ENCODE results near the gene DPYSL5.

The DPYSL5 gene

GRCh38 chr2:26846334-26847306 is 1.3 kb upstream of the DPYSL5 start:
- DNase-seq, result peak; percentile 86

GRCh38 chr2:26847307-26847654 is 651 bp upstream of the DPYSL5 start:
- DNase-seq, result no peak

DNA sequence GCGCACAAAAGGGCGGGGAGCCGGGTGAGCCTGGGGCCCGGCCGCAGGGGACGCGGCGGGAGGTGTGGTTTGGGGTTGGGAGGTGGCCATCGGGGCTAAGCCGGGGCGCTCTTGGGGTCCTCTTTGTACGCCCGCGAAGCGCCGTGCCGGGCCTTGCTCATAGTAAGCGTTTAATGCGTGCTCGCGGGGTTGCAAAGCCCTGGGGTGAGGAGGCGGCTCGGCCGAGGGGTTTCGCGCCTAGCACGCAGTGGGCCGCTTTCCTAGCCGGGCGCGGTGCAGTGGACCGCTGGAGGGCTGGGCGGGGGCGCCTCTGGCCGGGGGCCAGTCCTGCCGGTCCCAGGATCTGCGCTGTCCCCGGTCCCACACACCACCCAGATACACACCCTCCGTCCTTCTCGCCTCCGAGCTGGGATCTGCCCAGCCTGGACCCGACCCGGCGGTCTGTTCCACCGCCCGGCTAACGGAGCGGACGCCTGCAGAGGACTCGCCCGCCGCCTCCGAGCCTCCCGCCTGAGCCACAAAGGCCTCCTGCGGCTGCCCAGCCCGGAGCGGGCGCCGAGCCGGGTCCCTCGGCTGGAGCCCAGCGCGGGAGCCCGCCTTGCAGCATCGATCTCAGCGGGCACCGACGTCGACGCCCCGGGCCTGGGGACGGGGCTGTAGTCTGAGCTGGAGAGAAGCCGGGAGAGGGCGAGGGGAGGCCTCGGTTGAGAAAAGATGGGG is 564 bp downstream of the DPYSL5 start:
- no peak for DNase-seq

DNA sequence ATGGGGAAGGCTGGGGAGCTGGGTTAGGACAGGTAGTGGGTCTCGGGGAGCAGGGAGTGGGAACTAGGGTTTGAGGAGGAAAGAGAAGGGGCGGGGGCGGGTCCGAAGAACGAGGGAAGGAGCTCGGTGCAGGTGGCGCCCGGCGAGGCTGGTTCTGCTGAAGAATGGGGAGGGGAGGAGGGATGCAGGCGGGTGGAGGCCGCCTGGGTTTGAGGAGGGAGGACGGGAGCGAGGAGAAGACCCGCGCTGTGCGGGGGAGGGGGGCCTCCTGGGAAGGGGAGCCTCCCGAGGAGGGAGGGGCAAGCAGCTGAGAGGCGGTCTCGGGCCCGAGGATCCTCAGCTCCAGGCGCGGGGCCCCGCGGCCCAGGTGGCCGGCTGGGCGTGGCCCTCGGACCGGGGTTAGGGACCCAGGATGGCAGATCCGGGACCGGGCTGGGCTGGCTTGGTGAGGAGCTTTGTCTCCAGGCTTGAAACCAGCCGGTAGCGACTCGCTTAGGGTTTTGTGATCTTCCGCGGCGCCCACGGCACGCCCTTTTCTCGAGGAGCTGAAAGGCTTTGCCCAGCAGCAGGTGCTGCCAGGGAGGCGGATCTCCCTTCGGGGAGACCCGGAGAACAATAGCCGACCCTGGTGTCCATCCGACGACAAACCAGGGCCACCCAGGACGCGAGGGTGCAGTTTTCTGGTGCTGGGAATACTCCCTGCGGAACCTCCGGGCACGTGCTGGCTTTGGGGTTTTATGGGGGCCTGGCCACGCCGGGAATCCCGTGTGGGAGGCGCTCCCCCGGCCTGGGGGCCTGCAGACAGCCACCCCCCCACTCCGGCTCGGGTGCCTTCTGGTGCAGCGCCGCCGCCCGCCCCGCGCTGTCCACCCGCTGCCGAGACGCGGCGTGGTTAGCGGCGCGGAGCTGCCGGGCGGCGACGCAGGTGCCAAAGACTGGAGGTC is 1.4 kb downstream of the DPYSL5 start:
- no peak for DNase-seq

DNA sequence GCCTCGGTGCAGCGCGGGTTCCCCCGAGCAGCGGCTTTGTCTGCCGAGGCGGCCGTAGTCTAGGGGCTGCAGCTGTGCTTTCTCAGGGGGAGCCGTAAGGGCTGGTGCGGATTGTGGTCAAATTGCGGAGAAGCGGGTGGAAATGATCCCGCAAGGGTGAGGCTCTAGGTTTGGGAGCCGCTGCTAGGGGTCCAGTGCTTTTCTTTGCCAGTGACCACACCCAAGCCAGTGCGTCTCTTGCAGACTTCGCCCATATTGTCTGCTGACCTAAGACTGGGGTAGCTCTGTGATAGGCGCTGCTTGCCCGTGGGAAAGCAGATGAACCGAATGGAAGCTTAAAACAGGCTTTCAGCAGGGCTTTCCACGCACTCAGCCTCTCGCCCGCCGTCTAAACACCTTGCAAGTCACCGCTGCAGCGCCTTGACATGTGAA is 2.1 kb downstream of the DPYSL5 start:
- no peak for DNase-seq

- DNase-seq, result no peak
Measured at GRCh38 chr2:26850505-26850904, 2.6 kb downstream of the DPYSL5 start.

GRCh38 chr2:26852405-26853306 is 4.7 kb downstream of the DPYSL5 start:
- no peak for DNase-seq

DNA sequence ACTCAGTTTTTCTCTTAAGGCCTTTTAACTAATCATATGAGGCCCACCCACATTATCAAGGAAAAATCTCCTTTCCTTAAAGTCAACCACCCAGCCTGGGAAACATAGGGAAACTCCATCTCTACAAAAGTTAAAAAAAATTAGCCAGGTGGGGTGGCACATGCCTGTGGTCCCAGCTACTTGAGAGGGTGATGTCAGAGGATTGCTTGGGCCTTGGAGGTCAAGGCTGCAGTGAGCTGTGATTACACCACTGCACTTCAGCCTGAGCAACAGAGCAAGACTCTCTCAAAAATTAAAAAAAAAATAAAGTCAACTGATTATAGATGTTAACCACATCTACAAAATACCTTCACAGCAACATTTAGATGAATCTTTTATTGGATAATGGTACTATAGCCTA is 5.8 kb downstream of the DPYSL5 start:
- DNase-seq, result no peak

DNA sequence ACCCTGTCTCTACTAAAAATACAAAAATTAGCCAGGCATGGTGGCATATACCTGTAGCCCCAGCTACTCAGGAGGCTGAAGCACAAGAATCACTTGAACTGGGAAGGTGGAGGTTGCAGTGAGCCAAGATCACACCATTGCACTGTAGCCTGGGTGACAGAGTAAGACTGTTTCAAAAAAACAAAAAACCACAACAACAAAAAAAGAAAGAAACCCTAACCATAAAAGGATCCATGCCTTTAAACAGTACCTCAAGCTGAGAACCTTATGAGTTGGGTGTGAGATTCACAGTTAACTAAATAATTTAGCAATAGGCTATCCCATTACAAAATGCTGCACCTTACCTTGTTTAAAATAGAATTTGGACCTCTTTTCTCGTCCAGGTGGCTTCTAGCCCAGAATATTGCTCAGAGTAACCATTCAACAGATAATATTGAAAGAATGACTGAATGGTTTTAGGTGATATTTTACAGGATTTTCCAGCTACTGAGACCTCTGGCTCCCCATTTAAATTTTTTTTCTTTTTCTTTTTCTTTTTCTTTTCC is 6.4 kb downstream of the DPYSL5 start:
- no peak for DNase-seq

DNA sequence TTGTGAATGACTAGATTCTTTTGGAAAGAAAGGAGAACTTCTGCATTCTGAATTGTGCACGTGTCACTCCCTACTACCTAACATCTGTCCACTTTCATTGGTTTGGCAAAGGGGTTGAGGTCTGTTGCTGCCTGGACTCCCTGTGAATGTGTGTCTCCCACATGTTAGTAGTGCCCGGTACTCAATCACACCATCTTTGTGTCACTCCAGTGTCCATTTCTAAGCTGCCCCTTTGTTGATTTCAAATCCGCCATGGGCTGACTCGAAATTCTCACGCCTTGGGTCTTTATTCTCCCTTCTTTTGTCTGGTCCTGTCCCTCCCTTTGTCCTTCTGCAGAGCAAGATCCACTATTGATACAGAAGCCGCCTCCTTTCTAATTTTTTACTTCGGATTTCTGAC is 7.5 kb downstream of the DPYSL5 start:
- no peak for DNase-seq

DNA sequence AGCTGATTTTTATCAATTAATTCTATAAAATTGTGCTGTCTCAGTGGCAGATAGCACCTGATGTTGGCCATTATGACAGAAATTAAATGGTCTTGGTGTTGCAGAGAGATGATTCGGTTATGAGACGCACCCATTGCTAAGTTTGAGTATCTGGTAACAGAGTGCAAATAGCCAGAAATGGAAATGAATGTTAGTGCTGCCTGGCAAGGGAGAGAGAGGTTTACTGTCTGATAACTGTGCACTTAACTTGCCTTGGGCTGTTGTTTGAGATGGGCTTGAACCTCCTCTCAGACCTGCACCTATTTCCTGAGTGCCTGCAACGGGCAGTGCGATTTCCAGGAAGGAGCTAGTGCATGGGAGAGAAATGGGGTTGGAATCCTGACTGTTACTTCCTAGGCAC is 11.7 kb downstream of the DPYSL5 start:
- DNase-seq, result no peak

DNA sequence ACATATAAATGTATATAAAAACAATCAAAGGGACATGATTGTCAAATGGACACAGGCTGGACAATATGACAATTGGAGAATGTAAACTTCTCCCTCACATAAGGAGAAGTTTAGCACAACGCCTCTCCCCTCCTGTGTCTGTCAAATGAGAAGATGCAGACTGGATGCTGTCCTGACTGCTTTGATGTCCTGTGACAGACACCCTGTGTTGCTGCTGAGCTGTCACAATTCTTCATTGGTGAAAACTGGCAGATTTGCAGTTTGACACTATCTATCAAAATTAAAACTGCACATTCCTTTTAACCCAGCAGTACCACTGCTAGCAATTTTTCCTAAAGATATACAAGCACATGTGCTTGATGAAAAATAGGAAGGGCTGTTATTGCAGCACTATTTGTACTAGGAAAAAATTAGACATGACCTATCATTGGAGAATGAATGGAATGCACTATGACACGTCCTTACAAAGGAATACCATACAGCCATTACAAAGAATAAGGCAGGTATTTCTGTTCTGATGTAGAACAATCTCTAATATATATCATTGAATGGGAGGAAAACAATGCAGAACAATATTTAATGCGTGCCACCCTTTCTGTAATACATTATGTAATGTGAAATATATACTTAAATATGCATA is 12.4 kb downstream of the DPYSL5 start:
- no peak for DNase-seq

GRCh38 chr2:26861610-26862224 is 13.8 kb downstream of the DPYSL5 start:
- no peak for DNase-seq

DNA sequence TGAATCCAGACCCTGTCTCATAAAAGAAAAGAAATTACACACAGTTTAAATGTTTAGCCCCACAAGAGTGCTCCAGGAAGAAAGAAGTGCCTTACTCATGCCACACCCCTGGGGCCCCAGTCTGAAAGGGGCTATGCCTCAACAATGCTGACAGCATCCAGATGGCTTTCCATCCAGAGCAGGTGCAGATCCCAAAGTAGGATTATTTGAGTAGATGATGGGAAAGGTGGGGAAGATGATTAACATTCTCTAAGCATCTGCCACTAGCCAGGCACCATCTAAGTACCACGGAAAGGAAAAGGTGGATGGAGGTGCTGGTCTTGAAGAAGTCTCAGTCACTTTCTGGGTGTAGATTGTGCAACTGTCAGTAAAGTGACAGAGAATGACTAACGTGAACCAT is 16.3 kb downstream of the DPYSL5 start:
- no peak for DNase-seq

- DNase-seq, result no peak
Measured at GRCh38 chr2:26864646-26865045, 16.7 kb downstream of the DPYSL5 start.

GRCh38 chr2:26870585-26871095 is 22.7 kb downstream of the DPYSL5 start:
- DNase-seq, result no peak

GRCh38 chr2:26873286-26873983 is 25.5 kb downstream of the DPYSL5 start:
- no peak for DNase-seq

DNA sequence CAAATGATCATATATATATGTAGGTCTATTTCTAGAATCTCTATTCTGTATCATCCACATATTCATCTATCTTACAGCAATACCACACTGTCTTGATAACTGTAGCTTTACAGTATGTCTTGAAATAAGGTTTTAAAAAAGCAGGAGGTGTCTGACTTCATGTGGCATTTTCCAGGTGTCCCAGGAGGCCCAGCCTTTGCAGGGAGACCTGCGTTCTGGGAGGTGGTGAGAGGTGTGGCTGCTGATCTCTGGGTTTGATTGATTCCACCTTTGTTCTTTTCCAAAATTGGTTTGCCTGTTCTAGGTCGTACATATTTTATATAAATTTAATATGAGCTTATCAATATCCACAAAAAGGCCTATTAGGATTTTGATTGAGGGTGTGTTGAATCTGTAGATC is 26.6 kb downstream of the DPYSL5 start:
- DNase-seq, result no peak

GRCh38 chr2:26875065-26875634 is 27.2 kb downstream of the DPYSL5 start:
- DNase-seq, result peak; percentile 22

All from suppressor macrophage treated with lipopolysaccharide for 4 hours (primary cell).